ENCODE data around the gene MGAT4D. TPM values are rescaled to one million over a fixed set of nuclear protein-coding genes. Genes with fewer than 3 reads are reported as not detected.

MGAT4D gene
- not detected for total RNA-seq
- not detected for polyA plus RNA-seq

GRCh38 chr4:140497747-140498636 is at the start of gene MGAT4D:
Gene MGAT4D, minus strand, starts transcription at chr4:140498293. Its CDS starts 71 bp downstream, at chr4:140498222.
- peak within 1 kb of the TSS in 7 of 8 donors; percentile 36 to 72 (median 57) for H3K4me3 Mint-ChIP-seq
- intact Hi-C loops (cut with micrococcal nuclease), result no loop called here
- Histone ChIP-seq H3K9me3 (ENCODE audit: control insufficient read depth in 1 of 2, low read length in 2 of 2) (no peaks in the 10 kb centered on the region), H3K27ac (ENCODE audit: low read depth, low read length) (no peak within 1 kb of the TSS), H3K4me3 (ENCODE audit: low read length in 2 of 2) (no peak within 1 kb of the TSS), H3K4me1 (ENCODE audit: insufficient read depth, low read length) (no peaks in the 10 kb centered on the region), H3K36me3 (ENCODE audit: insufficient read depth, low read length) (no peaks in the 10 kb centered on the region), H3K27me3 (ENCODE audit: insufficient read depth, low read length) (peaks cover 22% of the 10 kb centered on the region)
- peaks cover 0 to 8% (median 5%) of the 10 kb centered on the region in 4 donors for H3K4me1 Mint-ChIP-seq
- no peaks in the 10 kb centered on the region for H3K36me3 Mint-ChIP-seq
- peaks cover 49 to 54% of the 10 kb centered on the region in 2 donors for H3K27me3 Mint-ChIP-seq
- ChIA-PET CTCF (ENCODE audit: partially characterized antibody) (interaction anchor here (1.6 kb wide), 1 partner anchor 26 kb away, joined by 4 read pairs; the partner anchor contains the start of gene ELMOD2), POLR2A (ENCODE audit: partially characterized antibody) (no interaction called here)
- H3K27ac Mint-ChIP-seq, result no peak within 1 kb of the TSS
- DNase-seq, result peak in 1 of 5 donors; percentile 0
- H3K9me3 Mint-ChIP-seq, result no peaks in the 10 kb centered on the region

- no peaks in the 10 kb centered on the region for H3K4me1 ChIP-seq (ENCODE audit: insufficient read depth, low read length)
- intact Hi-C loops (cut with micrococcal nuclease), result no loop called here
- H3K9me3 ChIP-seq (ENCODE audit: control insufficient read depth in 1 of 2, low read length in 2 of 2), result no peaks in the 10 kb centered on the region
- H3K27me3 ChIP-seq (ENCODE audit: insufficient read depth, low read length), result no peaks in the 10 kb centered on the region
- DNase-seq, result no peak
- CTCF ChIA-PET (ENCODE audit: partially characterized antibody), result no interaction called here
- no peak overlapping the region for H3K4me3 Mint-ChIP-seq
- H3K4me1 Mint-ChIP-seq, result peaks cover 0 to 3% (median 0%) of the 10 kb centered on the region in 4 donors
- H3K9me3 Mint-ChIP-seq, result no peaks in the 10 kb centered on the region
- POLR2A ChIA-PET (ENCODE audit: partially characterized antibody), result no interaction called here
- peaks cover 7% of the 10 kb centered on the region for H3K36me3 ChIP-seq (ENCODE audit: insufficient read depth, low read length)
- no peak overlapping the region for H3K27ac ChIP-seq (ENCODE audit: low read depth, low read length)
- H3K4me3 ChIP-seq (ENCODE audit: low read length in 2 of 2), result no peak overlapping the region
- peak overlapping the region in 1 of 7 donors; percentile 61 for H3K27ac Mint-ChIP-seq
- H3K27me3 Mint-ChIP-seq, result no peaks in the 10 kb centered on the region
- H3K36me3 Mint-ChIP-seq, result peaks cover 27 to 41% of the 10 kb centered on the region in 2 donors
Observed at GRCh38 chr4:140533951-140534480, 35.9 kb upstream of the MGAT4D start.

- H3K4me3 ChIP-seq (ENCODE audit: low read length in 2 of 2), result no peak overlapping the region
- H3K9me3 ChIP-seq (ENCODE audit: control insufficient read depth in 1 of 2, low read length in 2 of 2), result no peaks in the 10 kb centered on the region
- no peaks in the 10 kb centered on the region for H3K27me3 ChIP-seq (ENCODE audit: insufficient read depth, low read length)
- peaks cover 11% of the 10 kb centered on the region for H3K4me1 ChIP-seq (ENCODE audit: insufficient read depth, low read length)
- intact Hi-C loops (cut with micrococcal nuclease), result no loop called here
- H3K36me3 ChIP-seq (ENCODE audit: insufficient read depth, low read length), result no peaks in the 10 kb centered on the region
- H3K27ac Mint-ChIP-seq, result no peak overlapping the region
- H3K36me3 Mint-ChIP-seq, result peaks cover 12 to 28% of the 10 kb centered on the region in 2 donors
- H3K4me3 Mint-ChIP-seq, result no peak overlapping the region
- no peak for DNase-seq
- no peak overlapping the region for H3K27ac ChIP-seq (ENCODE audit: low read depth, low read length)
- POLR2A ChIA-PET (ENCODE audit: partially characterized antibody), result no interaction called here
- no peaks in the 10 kb centered on the region for H3K9me3 Mint-ChIP-seq
- H3K27me3 Mint-ChIP-seq, result no peaks in the 10 kb centered on the region
- peaks cover 5 to 13% (median 10%) of the 10 kb centered on the region in 4 donors for H3K4me1 Mint-ChIP-seq
- CTCF ChIA-PET (ENCODE audit: partially characterized antibody), result no interaction called here
Observed at GRCh38 chr4:140529434-140529833, 31.3 kb upstream of the MGAT4D start.

- H3K4me3 ChIP-seq (ENCODE audit: low read length in 2 of 2), result peak within 1 kb of the TSS; percentile 37 to 90
- H3K27me3 Mint-ChIP-seq, result no peaks in the 10 kb centered on the region
- intact Hi-C loops (cut with micrococcal nuclease), result loop anchor here (1.0 to 5.0 kb wide), 7 partner anchors 151 to 1507 kb away; partner anchors contain the start of genes ELF2, NOCT, RAB33B and SCOC
- peak within 1 kb of the TSS; percentile 67 for H3K27ac ChIP-seq (ENCODE audit: low read depth, low read length)
- peak within 1 kb of the TSS; percentile 82 to 93 (median 88) for H3K27ac Mint-ChIP-seq
- H3K4me1 ChIP-seq (ENCODE audit: insufficient read depth, low read length), result peaks cover 20% of the 10 kb centered on the region
- H3K4me1 Mint-ChIP-seq, result peaks cover 12 to 26% (median 20%) of the 10 kb centered on the region in 4 donors
- H3K4me3 Mint-ChIP-seq, result peak within 1 kb of the TSS; percentile 81 to 95 (median 85)
- no peaks in the 10 kb centered on the region for H3K27me3 ChIP-seq (ENCODE audit: insufficient read depth, low read length)
- H3K9me3 Mint-ChIP-seq, result no peaks in the 10 kb centered on the region
- POLR2A ChIA-PET (ENCODE audit: partially characterized antibody), result interaction anchor here (0.6 to 1.8 kb wide), 10 partner anchors 9 to 1071 kb away, joined by 3 to 17 read pairs (median 4); partner anchors contain the start of genes MAML3, SCOC and SETD7
- H3K36me3 Mint-ChIP-seq, result peaks cover 10 to 16% of the 10 kb centered on the region in 2 donors
- no peaks in the 10 kb centered on the region for H3K9me3 ChIP-seq (ENCODE audit: control insufficient read depth in 1 of 2, low read length in 2 of 2)
- CTCF ChIA-PET (ENCODE audit: partially characterized antibody), result interaction anchor here (0.7 to 2.5 kb wide), 13 partner anchors 10 to 166 kb away, joined by 3 to 21 read pairs (median 4); partner anchors contain the start of genes MGAT4D and SCOC
- peak; percentile 96 to 97 (median 97) for DNase-seq
- no peaks in the 10 kb centered on the region for H3K36me3 ChIP-seq (ENCODE audit: insufficient read depth, low read length)
Observed at GRCh38 chr4:140523857-140524742, 26.0 kb upstream of the MGAT4D start, which contains the start of gene ELMOD2. Gene ELMOD2, plus strand, starts transcription at chr4:140524168. Its CDS starts 1,261 bp downstream, at chr4:140525429.

- H3K4me3 Mint-ChIP-seq, result peak overlapping the region; percentile 81 to 95 (median 85)
- peak overlapping the region; percentile 20 to 90 for H3K4me3 ChIP-seq (ENCODE audit: low read length in 2 of 2)
- H3K9me3 Mint-ChIP-seq, result no peaks in the 10 kb centered on the region
- H3K4me1 ChIP-seq (ENCODE audit: insufficient read depth, low read length), result peaks cover 20% of the 10 kb centered on the region
- H3K27ac Mint-ChIP-seq, result peak overlapping the region; percentile 63 to 89 (median 86)
- intact Hi-C loops (cut with micrococcal nuclease), result loop anchor here (5.0 kb wide), 5 partner anchors 699 to 1506 kb away; partner anchors contain the start of genes ELF2, NOCT, RAB33B and ZNF330
- no peaks in the 10 kb centered on the region for H3K9me3 ChIP-seq (ENCODE audit: control insufficient read depth in 1 of 2, low read length in 2 of 2)
- ChIA-PET CTCF (ENCODE audit: partially characterized antibody) (interaction anchor here (0.7 to 2.5 kb wide), 11 partner anchors 9 to 163 kb away, joined by 3 to 21 read pairs (median 6); partner anchors contain the start of genes MGAT4D and SCOC), POLR2A (ENCODE audit: partially characterized antibody) (interaction anchor here (0.6 to 1.8 kb wide), 9 partner anchors 9 to 1070 kb away, joined by 3 to 17 read pairs (median 4); partner anchors contain the start of genes MAML3, SCOC and SETD7)
- H3K27me3 ChIP-seq (ENCODE audit: insufficient read depth, low read length), result no peaks in the 10 kb centered on the region
- no peak for DNase-seq
- H3K36me3 ChIP-seq (ENCODE audit: insufficient read depth, low read length), result no peaks in the 10 kb centered on the region
- peaks cover 10 to 14% of the 10 kb centered on the region in 2 donors for H3K36me3 Mint-ChIP-seq
- no peak overlapping the region for H3K27ac ChIP-seq (ENCODE audit: low read depth, low read length)
- H3K27me3 Mint-ChIP-seq, result no peaks in the 10 kb centered on the region
- H3K4me1 Mint-ChIP-seq, result peaks cover 11 to 26% (median 20%) of the 10 kb centered on the region in 4 donors
Observed at GRCh38 chr4:140523370-140523856, 25.3 kb upstream of the MGAT4D start.

GRCh38 chr4:140515423-140515822 is 17.3 kb upstream of the MGAT4D start:
- Histone ChIP-seq H3K27ac (ENCODE audit: low read depth, low read length) (no peak overlapping the region), H3K27me3 (ENCODE audit: insufficient read depth, low read length) (no peaks in the 10 kb centered on the region), H3K9me3 (ENCODE audit: control insufficient read depth in 1 of 2, low read length in 2 of 2) (no peaks in the 10 kb centered on the region), H3K4me3 (ENCODE audit: low read length in 2 of 2) (no peak overlapping the region), H3K36me3 (ENCODE audit: insufficient read depth, low read length) (no peaks in the 10 kb centered on the region), H3K4me1 (ENCODE audit: insufficient read depth, low read length) (no peaks in the 10 kb centered on the region)
- H3K36me3 Mint-ChIP-seq, result no peaks in the 10 kb centered on the region
- POLR2A ChIA-PET (ENCODE audit: partially characterized antibody), result interaction anchor here (1.0 kb wide), 1 partner anchor 8 kb away, joined by 3 read pairs; the partner anchor contains the start of gene ELMOD2
- peaks cover 0 to 7% (median 0%) of the 10 kb centered on the region in 8 donors for H3K9me3 Mint-ChIP-seq
- no peak overlapping the region for H3K27ac Mint-ChIP-seq
- no peak for DNase-seq
- no peaks in the 10 kb centered on the region for H3K4me1 Mint-ChIP-seq
- intact Hi-C loops (cut with micrococcal nuclease), result no loop called here
- CTCF ChIA-PET (ENCODE audit: partially characterized antibody), result no interaction called here
- no peak overlapping the region for H3K4me3 Mint-ChIP-seq
- peaks cover 5 to 27% of the 10 kb centered on the region in 2 donors for H3K27me3 Mint-ChIP-seq
